ENCODE measurements around the gene GRIA2.
"Not testable (repeated sequence)": the region's sequence is repeated elsewhere in the genome, so short reads cannot be mapped to it uniquely, and the experiment has no call there.

The GRIA2 gene

DNA sequence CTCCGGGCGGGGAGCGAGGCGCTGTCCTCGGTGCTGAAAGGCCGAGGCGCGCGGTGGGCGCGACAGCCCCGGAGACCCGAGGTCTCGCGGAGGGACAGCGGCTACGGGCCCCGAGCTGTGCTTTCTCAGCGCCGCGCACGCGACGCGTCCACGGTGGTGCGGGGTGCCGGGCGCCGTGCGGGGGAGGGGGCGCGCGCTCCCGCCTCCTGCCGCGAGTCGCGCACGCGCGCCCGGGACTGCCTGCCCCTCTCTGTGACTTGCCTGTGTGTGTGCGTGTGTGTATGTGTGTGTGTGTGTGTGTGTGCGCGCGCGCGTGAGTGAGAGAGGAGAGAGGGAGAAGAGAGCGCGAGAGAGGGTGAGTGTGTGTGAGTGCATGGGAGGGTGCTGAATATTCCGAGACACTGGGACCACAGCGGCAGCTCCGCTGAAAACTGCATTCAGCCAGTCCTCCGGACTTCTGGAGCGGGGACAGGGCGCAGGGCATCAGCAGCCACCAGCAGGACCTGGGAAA is at the start of gene GRIA2:
Gene GRIA2, plus strand, starts transcription at position 358 of the 511 bp plus-strand sequence. CDS start 315 bp downstream, outside the sequence.
- no peaks in the 10 kb centered on the region for H3K9me2 ChIP-seq (replicated peaks; ENCODE audit: insufficient read depth, low read length)
- H2AFZ ChIP-seq (ENCODE audit: low read length) = no peak within 1 kb of the TSS
- no peaks in the 10 kb centered on the region for H3F3A ChIP-seq (ENCODE audit: insufficient read depth, low read length)
- no peaks in the 10 kb centered on the region for H4K20me1 ChIP-seq (ENCODE audit: insufficient read depth, low read length)
- DNase-seq = no peak
- H3K9me3 ChIP-seq (replicated peaks; ENCODE audit: insufficient read depth, low read length) = no peaks in the 10 kb centered on the region
- no peak within 1 kb of the TSS for H3K4me2 ChIP-seq (ENCODE audit: low read depth, low read length)
- no peak within 1 kb of the TSS for H3K9ac ChIP-seq (ENCODE audit: low read length)
- no peak within 1 kb of the TSS for H3K4me3 ChIP-seq (ENCODE audit: low read length)
- no peaks in the 10 kb centered on the region for H3K36me3 ChIP-seq (replicated peaks; ENCODE audit: insufficient read depth, low read length)
- no peaks in the 10 kb centered on the region for H3K27me3 ChIP-seq (replicated peaks; ENCODE audit: insufficient read depth, low read length)
- no peaks in the 10 kb centered on the region for H3K79me2 ChIP-seq (ENCODE audit: low read length)
- no peak within 1 kb of the TSS for H3K27ac ChIP-seq (ENCODE audit: low read length)
- no peaks in the 10 kb centered on the region for H3K4me1 ChIP-seq (ENCODE audit: low read length)
- TF ChIP-seq EZH2 (optimal IDR thresholded peaks at IDR 0.05; ENCODE audit: low read depth, low read length) (no peak), EZH2phosphoT487 (IDR thresholded peaks at IDR 0.05; ENCODE audit: low read length) (no peak)
- TF ChIP-seq, protein P1, sequence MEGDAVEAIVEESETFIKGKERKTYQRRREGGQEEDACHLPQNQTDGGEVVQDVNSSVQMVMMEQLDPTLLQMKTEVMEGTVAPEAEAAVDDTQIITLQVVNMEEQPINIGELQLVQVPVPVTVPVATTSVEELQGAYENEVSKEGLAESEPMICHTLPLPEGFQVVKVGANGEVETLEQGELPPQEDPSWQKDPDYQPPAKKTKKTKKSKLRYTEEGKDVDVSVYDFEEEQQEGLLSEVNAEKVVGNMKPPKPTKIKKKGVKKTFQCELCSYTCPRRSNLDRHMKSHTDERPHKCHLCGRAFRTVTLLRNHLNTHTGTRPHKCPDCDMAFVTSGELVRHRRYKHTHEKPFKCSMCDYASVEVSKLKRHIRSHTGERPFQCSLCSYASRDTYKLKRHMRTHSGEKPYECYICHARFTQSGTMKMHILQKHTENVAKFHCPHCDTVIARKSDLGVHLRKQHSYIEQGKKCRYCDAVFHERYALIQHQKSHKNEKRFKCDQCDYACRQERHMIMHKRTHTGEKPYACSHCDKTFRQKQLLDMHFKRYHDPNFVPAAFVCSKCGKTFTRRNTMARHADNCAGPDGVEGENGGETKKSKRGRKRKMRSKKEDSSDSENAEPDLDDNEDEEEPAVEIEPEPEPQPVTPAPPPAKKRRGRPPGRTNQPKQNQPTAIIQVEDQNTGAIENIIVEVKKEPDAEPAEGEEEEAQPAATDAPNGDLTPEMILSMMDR (IDR thresholded peaks at IDR 0.05; ENCODE audit: low read length) = no peak

DNA sequence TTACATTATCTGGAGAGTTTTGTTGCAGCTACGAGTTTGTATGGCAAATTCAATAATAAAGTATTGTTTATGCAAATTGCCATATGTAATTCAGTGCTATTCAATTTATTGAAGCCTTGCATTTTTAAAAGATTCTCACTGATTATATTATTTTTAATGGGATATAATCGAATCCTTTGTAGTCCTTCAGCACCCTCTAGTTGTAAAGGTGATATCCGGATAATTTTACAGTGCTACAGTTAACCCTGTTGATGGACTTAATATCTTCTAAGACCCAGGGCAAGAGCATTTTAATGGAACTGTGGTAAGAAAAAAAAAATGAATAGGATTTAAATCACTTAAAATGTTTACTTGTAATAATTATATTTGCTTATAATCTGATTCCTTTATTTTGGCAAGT is 48.5 kb upstream of the GRIA2 start:
- H4K20me1 ChIP-seq (ENCODE audit: insufficient read depth, low read length) = no peaks in the 10 kb centered on the region
- no peaks in the 10 kb centered on the region for H3K79me2 ChIP-seq (ENCODE audit: low read length)
- no peaks in the 10 kb centered on the region for H3K36me3 ChIP-seq (replicated peaks; ENCODE audit: insufficient read depth, low read length)
- no peaks in the 10 kb centered on the region for H3K9me2 ChIP-seq (replicated peaks; ENCODE audit: insufficient read depth, low read length)
- no peaks in the 10 kb centered on the region for H3F3A ChIP-seq (ENCODE audit: insufficient read depth, low read length)
- H3K9me3 ChIP-seq (replicated peaks; ENCODE audit: insufficient read depth, low read length) = no peaks in the 10 kb centered on the region
- no peaks in the 10 kb centered on the region for H3K27me3 ChIP-seq (replicated peaks; ENCODE audit: insufficient read depth, low read length)
- H3K27ac ChIP-seq (ENCODE audit: low read length) = no peak overlapping the region
- no peaks in the 10 kb centered on the region for H3K4me1 ChIP-seq (ENCODE audit: low read length)
- H3K9ac ChIP-seq (ENCODE audit: low read length) = no peak overlapping the region
- no peak overlapping the region for H2AFZ ChIP-seq (ENCODE audit: low read length)
- TF ChIP-seq, protein P1 (IDR thresholded peaks at IDR 0.05; ENCODE audit: low read length) = no peak
- no peak for TF ChIP-seq EZH2phosphoT487 (IDR thresholded peaks at IDR 0.05; ENCODE audit: low read length)
- TF ChIP-seq EZH2 (optimal IDR thresholded peaks at IDR 0.05; ENCODE audit: low read depth, low read length) = no peak
- DNase-seq = no peak
- no peak overlapping the region for H3K4me3 ChIP-seq (ENCODE audit: low read length)
- no peak overlapping the region for H3K4me2 ChIP-seq (ENCODE audit: low read depth, low read length)

DNA sequence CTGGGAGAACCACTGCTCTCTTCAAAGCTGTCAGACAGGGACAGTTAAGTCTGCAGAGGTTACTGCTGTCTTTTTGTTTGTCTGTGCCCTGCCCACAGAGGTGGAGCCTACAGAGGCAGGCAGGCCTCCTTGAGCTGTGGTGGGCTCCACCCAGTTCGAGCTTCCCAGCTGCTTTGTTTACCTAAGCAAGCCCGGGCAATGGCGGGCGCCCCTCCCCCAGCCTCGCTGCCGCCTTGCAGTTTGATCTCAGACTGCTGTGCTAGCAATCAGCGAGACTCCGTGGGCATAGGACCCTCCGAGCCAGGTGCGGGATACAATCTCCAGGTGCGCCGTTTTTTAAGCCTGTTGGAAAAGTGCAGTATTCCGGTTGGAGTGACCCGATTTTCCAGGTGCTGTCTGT is 40.3 kb upstream of the GRIA2 start:
- H3F3A ChIP-seq (ENCODE audit: insufficient read depth, low read length); H3K9ac ChIP-seq (ENCODE audit: low read length); H4K20me1 ChIP-seq (ENCODE audit: insufficient read depth, low read length); H3K4me3 ChIP-seq (ENCODE audit: low read length); H3K9me3 ChIP-seq (replicated peaks; ENCODE audit: insufficient read depth, low read length); H3K79me2 ChIP-seq (ENCODE audit: low read length); H3K27ac ChIP-seq (ENCODE audit: low read length); H3K27me3 ChIP-seq (replicated peaks; ENCODE audit: insufficient read depth, low read length); H3K9me2 ChIP-seq (replicated peaks; ENCODE audit: insufficient read depth, low read length); H2AFZ ChIP-seq (ENCODE audit: low read length); H3K36me3 ChIP-seq (replicated peaks; ENCODE audit: insufficient read depth, low read length); DNase-seq; H3K4me2 ChIP-seq (ENCODE audit: low read depth, low read length); H3K4me1 ChIP-seq (ENCODE audit: low read length): not testable (repeated sequence)

DNA sequence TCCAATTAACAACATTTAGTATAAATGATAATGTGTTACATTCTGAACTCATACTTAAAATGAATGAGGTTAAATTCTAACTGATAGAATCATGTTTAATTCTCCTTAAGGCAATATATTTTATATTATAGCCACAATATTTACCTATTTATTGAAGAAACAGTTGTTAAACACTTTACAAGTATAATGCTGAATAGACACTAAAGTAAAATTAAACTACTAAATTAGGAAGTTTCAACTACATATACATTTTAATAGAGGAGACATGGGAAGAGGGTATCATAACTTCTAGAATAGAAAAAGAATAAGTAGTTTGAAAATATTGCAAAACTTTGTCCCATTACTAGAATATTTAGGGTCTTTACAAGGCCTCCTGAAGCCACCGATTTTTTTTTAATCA is 36.2 kb upstream of the GRIA2 start:
- no peaks in the 10 kb centered on the region for H3K79me2 ChIP-seq (ENCODE audit: low read length)
- no peaks in the 10 kb centered on the region for H3K36me3 ChIP-seq (replicated peaks; ENCODE audit: insufficient read depth, low read length)
- H3F3A ChIP-seq (ENCODE audit: insufficient read depth, low read length) = no peaks in the 10 kb centered on the region
- no peaks in the 10 kb centered on the region for H3K27me3 ChIP-seq (replicated peaks; ENCODE audit: insufficient read depth, low read length)
- no peak overlapping the region for H3K27ac ChIP-seq (ENCODE audit: low read length)
- no peaks in the 10 kb centered on the region for H3K4me1 ChIP-seq (ENCODE audit: low read length)
- H3K9me3 ChIP-seq (replicated peaks; ENCODE audit: insufficient read depth, low read length) = no peaks in the 10 kb centered on the region
- no peaks in the 10 kb centered on the region for H4K20me1 ChIP-seq (ENCODE audit: insufficient read depth, low read length)
- no peaks in the 10 kb centered on the region for H3K9me2 ChIP-seq (replicated peaks; ENCODE audit: insufficient read depth, low read length)
- H3K4me2 ChIP-seq (ENCODE audit: low read depth, low read length) = no peak overlapping the region
- H3K4me3 ChIP-seq (ENCODE audit: low read length) = no peak overlapping the region
- H2AFZ ChIP-seq (ENCODE audit: low read length) = no peak overlapping the region
- DNase-seq = no peak
- H3K9ac ChIP-seq (ENCODE audit: low read length) = no peak overlapping the region
- no peak for TF ChIP-seq EZH2phosphoT487 (IDR thresholded peaks at IDR 0.05; ENCODE audit: low read length)
- TF ChIP-seq, protein P1 (IDR thresholded peaks at IDR 0.05; ENCODE audit: low read length) = no peak
- TF ChIP-seq EZH2 (optimal IDR thresholded peaks at IDR 0.05; ENCODE audit: low read depth, low read length) = no peak

All from MM.1S (cell line).